B cell (primary cell): ENCODE measurements around the gene ZCCHC12. TPM values are rescaled to one million over a fixed set of nuclear protein-coding genes. Genes with fewer than 3 reads are reported as not detected.

ENCODE experiments used
- ATAC-seq: fragments of 200-7000 bp; cut with Tn5 transposase; one replicate; pipeline ENCODE4 v1.10.0; 2021; ENCODE audit warnings: low read depth, mild to moderate bottlenecking, moderate number of reproducible peaks, moderate library complexity
- CTCF ChIA-PET: fragments of 350-600 bp; sonication (Branson Sonifier 250); formaldehyde crosslinking; loops from one replicate; lab custom pipeline; 2021; ENCODE audit warnings: antibody characterized with exemption, inconsistent platforms; lab: Charles Lee
- POLR2A ChIA-PET: fragments of 350-600 bp; sonication (Branson Sonifier 250); formaldehyde crosslinking; loops from one replicate; lab custom pipeline; 2021; ENCODE audit warnings: antibody characterized with exemption; lab: Charles Lee
- DNase-seq: peaks from one replicate; pipeline ENCODE4 v3.0.0; 2013
- H2AFZ ChIP-seq: 2 replicates; pipeline ENCODE4 v1.6.1; 2012; ENCODE audit warnings: mild to moderate bottlenecking, low read depth, low read length; ENCODE audit not compliant: insufficient read depth, poor library complexity, severe bottlenecking
- H3K27ac ChIP-seq, 2 donors: 1 replicate in 1 of 2; 2 replicates in 1 of 2; pipeline ENCODE4 v1.5.1; 2012 to 2013; ENCODE audit warnings: low read length in 2 of 2, mild to moderate bottlenecking in 2 of 2, moderate library complexity in 1 of 2
- H3K27me3 ChIP-seq, 4 experiments: fragments of 200-600 bp in 1 of 4; sonication (generic) in 1 of 4; replicated peaks in 1 of 4; 1 replicate in 2 of 4; 2 replicates in 2 of 4; pipeline versions ENCODE4 v1.6.1 to v1.7.0; 2013 to 2016; ENCODE audit warnings: low read length in 3 of 4, mild to moderate bottlenecking in 2 of 4, mixed read lengths in 1 of 4, moderate library complexity in 1 of 4; ENCODE audit not compliant: insufficient read depth in 4 of 4, control insufficient read depth in 3 of 4; ENCODE audit errors: control extremely low read depth in 1 of 4
- H3K36me3 ChIP-seq, 2 experiments: replicated peaks in 1 of 2; 1 replicate in 1 of 2; 2 replicates in 1 of 2; pipeline versions ENCODE4 v1.6.1 to v1.7.1; 2013; ENCODE audit warnings: low read length in 1 of 2; ENCODE audit not compliant: insufficient read depth in 2 of 2, control insufficient read depth in 1 of 2; ENCODE audit errors: control extremely low read depth in 1 of 2, extremely low read depth in 1 of 2
- H3K4me1 ChIP-seq, 2 donors: fragments of 200-600 bp in 1 of 2; sonication (generic) in 1 of 2; 1 replicate in 1 of 2; 2 replicates in 1 of 2; pipeline versions ENCODE4 v1.5.1 to v1.6.1; 2013 to 2017; ENCODE audit warnings: low read length in 2 of 2; ENCODE audit not compliant: control insufficient read depth in 2 of 2, insufficient read depth in 2 of 2
- H3K4me2 ChIP-seq: replicated peaks from 2 replicates; pipeline ENCODE3; 2012; ENCODE audit warnings: mild to moderate bottlenecking, low read depth, low read length; ENCODE audit not compliant: poor library complexity, severe bottlenecking
- H3K4me3 ChIP-seq, 5 experiments: fragments of 200-600 bp in 1 of 5; sonication (generic) in 1 of 5; 1 replicate in 3 of 5; 2 replicates in 2 of 5; pipeline versions ENCODE4 v1.5.1 to v1.7.0; 2011 to 2016; ENCODE audit warnings: low read length in 4 of 5, mild to moderate bottlenecking in 4 of 5, low read depth in 2 of 5, control low read depth in 1 of 5, moderate library complexity in 1 of 5; ENCODE audit not compliant: insufficient read depth in 1 of 5; ENCODE audit errors: control extremely low read depth in 1 of 5, extremely low read depth in 1 of 5
- H3K79me2 ChIP-seq: fragments of 200-600 bp; sonication (generic); one replicate; pipeline ENCODE4 v1.6.0; 2016; ENCODE audit warnings: low read length; ENCODE audit not compliant: control insufficient read depth, insufficient read depth
- H3K9ac ChIP-seq: fragments of 200-600 bp; sonication (generic); 2 replicates; pipeline ENCODE4 v1.6.1; 2017; ENCODE audit warnings: mild to moderate bottlenecking, low read length, moderate library complexity
- H3K9me3 ChIP-seq, 3 donors: one replicate each; pipeline versions ENCODE4 v1.6.1 to v1.7.1; 2013; ENCODE audit warnings: low read length in 2 of 3; ENCODE audit not compliant: control insufficient read depth in 2 of 3, insufficient read depth in 1 of 3; ENCODE audit errors: control extremely low read depth in 1 of 3
- H4K20me1 ChIP-seq: 2 replicates; pipeline ENCODE4 v1.6.0; 2012; ENCODE audit warnings: mild to moderate bottlenecking, low read length; ENCODE audit not compliant: insufficient read depth, control insufficient read depth, poor library complexity, severe bottlenecking
- H3K27ac Mint-ChIP-seq: one replicate; pipeline ENCODE4 v1.8.0; 2021; ENCODE audit warnings: mixed read lengths
- H3K27me3 Mint-ChIP-seq: one replicate; pipeline ENCODE4 v1.8.0; 2021; ENCODE audit warnings: mixed read lengths
- H3K4me1 Mint-ChIP-seq: one replicate; pipeline ENCODE4 v1.8.0; 2021; ENCODE audit warnings: mixed read lengths
- H3K4me3 Mint-ChIP-seq: one replicate; pipeline ENCODE4 v1.8.0; 2021; ENCODE audit warnings: mixed read lengths
- H3K9me3 Mint-ChIP-seq: one replicate; pipeline ENCODE4 v1.8.0; 2022; ENCODE audit warnings: mixed read lengths; ENCODE audit not compliant: insufficient read depth
- CTCF ChIP-seq: fragments of 200-600 bp; IDR thresholded peaks from one replicate; pipeline ENCODE4 v1.8.0; 2022; ENCODE audit warnings: antibody characterized with exemption, mild to moderate bottlenecking
- EZH2 ChIP-seq: IDR thresholded peaks from 2 replicates; pipeline ENCODE4 v1.6.1; 2012; ENCODE audit warnings: borderline replicate concordance, low read depth, mild to moderate bottlenecking, moderate library complexity, low read length; ENCODE audit not compliant: insufficient read depth, poor library complexity, severe bottlenecking
- WGBS: methylation state at CpG from one replicate; pipeline ENCODE4 v1.1.5; 2013; ENCODE audit warnings: missing lambda C conversion rate; ENCODE audit not compliant: insufficient coverage; 5-methylcytosine and 5-hydroxymethylcytosine counted together
- intact Hi-C: fragments of 100-400 bp; cut with micrococcal nuclease; formaldehyde crosslinking; loops from one replicate; pipeline ENCODE4 v1.10.0; 2022
- polyA plus RNA-seq: library from polyadenylated mRNA; depleted of rRNA; stranded (reverse); fragments of >200 nt; gene quantifications from 2 replicates; pipeline ENCODE4 v1.2.3, GENCODE V29; 2012
- total RNA-seq, 2 donors: library from RNA; stranded (reverse); fragments of 120-200 nt in 1 of 2; gene quantifications; 1 replicate in 1 of 2; 2 replicates in 1 of 2; pipeline versions ENCODE4 v1.2.3 to v1.2.4, GENCODE V29; 2013 to 2022

ZCCHC12 gene
- total and polyA plus RNA-seq, 2 donors (not counting 1 experiment from before 2014, with no cell fraction given), result 0.17 TPM; not detected in 1

- DNase-seq, result peak; percentile 80
- no peaks in the 10 kb centered on the region for H4K20me1 ChIP-seq
- peak overlapping the region; percentile 69 for H3K4me3 Mint-ChIP-seq
- peaks cover 7% of the 10 kb centered on the region for H3K4me1 Mint-ChIP-seq
- intact Hi-C loops, result loop anchor here (5.0 kb wide), 1 partner anchor 398 kb away; the partner anchor contains the start of gene PGRMC1
- WGBS, result 1% methylated on average over 35 of the region's 50 CpGs
- ChIA-PET POLR2A (no interaction called here), CTCF (interaction anchor here (0.6 to 1.9 kb wide), 14 partner anchors 8 to 308 kb away, joined by 3 to 10 read pairs (median 3); partner anchors contain the start of gene ZCCHC12)
- no peaks in the 10 kb centered on the region for H3K9me3 Mint-ChIP-seq
- peak overlapping the region; percentile 27 for H2AFZ ChIP-seq
- peak overlapping the region in 4 of 5 experiments; percentile 34 to 48 (median 38) for H3K4me3 ChIP-seq
- peak overlapping the region; percentile 68 for H3K4me2 ChIP-seq
- no peaks in the 10 kb centered on the region for H3K9me3 ChIP-seq
- peak; percentile 90 for ATAC-seq
- TF ChIP-seq CTCF (peak; percentile 76), EZH2 (no peak)
- peaks cover 6% of the 10 kb centered on the region for H3K27me3 Mint-ChIP-seq
- peak overlapping the region; percentile 49 for H3K9ac ChIP-seq
- no peaks in the 10 kb centered on the region for H3K79me2 ChIP-seq
- no peak overlapping the region for H3K27ac ChIP-seq
- H3K4me1 ChIP-seq, result peaks cover 4 to 8% of the 10 kb centered on the region in 2 donors
- H3K36me3 ChIP-seq, result no peaks in the 10 kb centered on the region
- peaks cover 0 to 7% (median 2%) of the 10 kb centered on the region in 4 experiments for H3K27me3 ChIP-seq
- H3K27ac Mint-ChIP-seq, result no peak overlapping the region
Measured at GRCh38 chrX:118839334-118839958, 15.8 kb downstream of the ZCCHC12 start.

- Mint-ChIP-seq H3K9me3 (no peaks in the 10 kb centered on the region), H3K27me3 (peaks cover 3% of the 10 kb centered on the region), H3K27ac (no peak overlapping the region), H3K4me3 (no peak overlapping the region), H3K4me1 (no peaks in the 10 kb centered on the region)
- peak; percentile 39 for ATAC-seq
- H4K20me1 ChIP-seq, result no peaks in the 10 kb centered on the region
- no peaks in the 10 kb centered on the region for H3K36me3 ChIP-seq
- no peak overlapping the region for H3K4me2 ChIP-seq
- no peaks in the 10 kb centered on the region for H3K9me3 ChIP-seq
- no peak overlapping the region for H3K4me3 ChIP-seq
- ChIA-PET CTCF (interaction anchor here (0.7 to 5.3 kb wide), 18 partner anchors 9 to 370 kb away, joined by 3 to 55 read pairs (median 3); partner anchors contain the start of gene LONRF3), POLR2A (no interaction called here)
- H2AFZ ChIP-seq, result no peak overlapping the region
- no peaks in the 10 kb centered on the region for H3K4me1 ChIP-seq
- no CpG with 5 or more reads among the region's 1 CpG for WGBS
- H3K27ac ChIP-seq, result no peak overlapping the region
- no peaks in the 10 kb centered on the region for H3K79me2 ChIP-seq
- DNase-seq, result peak; percentile 65
- H3K9ac ChIP-seq, result no peak overlapping the region
- no peaks in the 10 kb centered on the region for H3K27me3 ChIP-seq
- TF ChIP-seq EZH2 (no peak), CTCF (peak; percentile 71)
- intact Hi-C loops, result loop anchor here (1.0 kb wide), 2 partner anchors 161 to 220 kb away; no protein-coding TSS in a partner anchor
Measured at GRCh38 chrX:118847676-118848075, 24.1 kb downstream of the ZCCHC12 start.
